ENCODE data around the gene ADNP. TPM values are rescaled to one million over a fixed set of nuclear protein-coding genes. Genes with fewer than 3 reads are reported as not detected.

ADNP gene
- total and polyA plus RNA-seq, 2 of the 13 experiments (the other 11 are each of a cell fraction or from before 2014, with no cell fraction given), result 21.0 to 21.5 TPM

DNA sequence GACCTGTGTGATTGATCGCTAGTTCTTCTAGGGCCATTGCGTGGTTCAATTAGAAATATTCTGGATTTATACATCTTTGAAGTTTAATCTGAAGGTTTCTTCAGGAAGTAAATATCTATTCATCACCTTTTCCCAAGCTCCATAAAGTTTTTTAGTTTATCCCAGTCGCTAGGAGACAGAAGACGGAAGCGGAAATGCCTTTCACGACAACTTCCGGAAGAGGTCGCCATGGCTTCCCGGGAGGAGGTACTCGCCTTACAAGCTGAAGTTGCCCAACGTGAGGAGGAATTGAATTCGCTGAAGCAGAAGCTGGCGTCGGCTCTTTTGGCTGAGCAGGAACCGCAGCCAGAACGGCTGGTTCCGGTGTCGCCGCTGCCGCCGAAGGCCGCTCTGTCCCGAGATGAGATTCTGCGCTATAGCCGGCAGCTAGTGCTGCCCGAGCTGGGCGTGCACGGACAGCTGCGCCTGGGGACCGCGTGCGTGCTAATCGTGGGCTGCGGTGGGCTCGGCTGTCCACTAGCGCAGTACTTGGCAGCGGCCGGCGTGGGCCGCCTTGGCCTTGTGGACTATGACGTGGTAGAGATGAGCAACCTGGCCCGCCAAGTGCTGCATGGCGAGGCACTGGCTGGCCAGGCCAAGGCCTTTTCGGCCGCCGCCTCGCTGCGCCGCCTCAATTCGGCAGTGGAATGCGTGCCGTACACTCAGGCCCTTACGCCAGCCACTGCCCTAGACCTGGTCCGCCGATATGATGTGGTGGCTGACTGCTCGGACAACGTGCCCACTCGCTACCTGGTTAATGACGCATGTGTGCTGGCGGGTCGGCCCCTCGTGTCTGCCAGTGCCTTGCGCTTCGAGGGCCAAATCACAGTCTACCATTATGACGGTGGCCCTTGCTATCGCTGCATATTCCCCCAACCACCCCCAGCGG is 27.6 kb upstream of the ADNP start, which contains the start of gene MOCS3 (continued):
- TF ChIP-seq, protein P1, sequence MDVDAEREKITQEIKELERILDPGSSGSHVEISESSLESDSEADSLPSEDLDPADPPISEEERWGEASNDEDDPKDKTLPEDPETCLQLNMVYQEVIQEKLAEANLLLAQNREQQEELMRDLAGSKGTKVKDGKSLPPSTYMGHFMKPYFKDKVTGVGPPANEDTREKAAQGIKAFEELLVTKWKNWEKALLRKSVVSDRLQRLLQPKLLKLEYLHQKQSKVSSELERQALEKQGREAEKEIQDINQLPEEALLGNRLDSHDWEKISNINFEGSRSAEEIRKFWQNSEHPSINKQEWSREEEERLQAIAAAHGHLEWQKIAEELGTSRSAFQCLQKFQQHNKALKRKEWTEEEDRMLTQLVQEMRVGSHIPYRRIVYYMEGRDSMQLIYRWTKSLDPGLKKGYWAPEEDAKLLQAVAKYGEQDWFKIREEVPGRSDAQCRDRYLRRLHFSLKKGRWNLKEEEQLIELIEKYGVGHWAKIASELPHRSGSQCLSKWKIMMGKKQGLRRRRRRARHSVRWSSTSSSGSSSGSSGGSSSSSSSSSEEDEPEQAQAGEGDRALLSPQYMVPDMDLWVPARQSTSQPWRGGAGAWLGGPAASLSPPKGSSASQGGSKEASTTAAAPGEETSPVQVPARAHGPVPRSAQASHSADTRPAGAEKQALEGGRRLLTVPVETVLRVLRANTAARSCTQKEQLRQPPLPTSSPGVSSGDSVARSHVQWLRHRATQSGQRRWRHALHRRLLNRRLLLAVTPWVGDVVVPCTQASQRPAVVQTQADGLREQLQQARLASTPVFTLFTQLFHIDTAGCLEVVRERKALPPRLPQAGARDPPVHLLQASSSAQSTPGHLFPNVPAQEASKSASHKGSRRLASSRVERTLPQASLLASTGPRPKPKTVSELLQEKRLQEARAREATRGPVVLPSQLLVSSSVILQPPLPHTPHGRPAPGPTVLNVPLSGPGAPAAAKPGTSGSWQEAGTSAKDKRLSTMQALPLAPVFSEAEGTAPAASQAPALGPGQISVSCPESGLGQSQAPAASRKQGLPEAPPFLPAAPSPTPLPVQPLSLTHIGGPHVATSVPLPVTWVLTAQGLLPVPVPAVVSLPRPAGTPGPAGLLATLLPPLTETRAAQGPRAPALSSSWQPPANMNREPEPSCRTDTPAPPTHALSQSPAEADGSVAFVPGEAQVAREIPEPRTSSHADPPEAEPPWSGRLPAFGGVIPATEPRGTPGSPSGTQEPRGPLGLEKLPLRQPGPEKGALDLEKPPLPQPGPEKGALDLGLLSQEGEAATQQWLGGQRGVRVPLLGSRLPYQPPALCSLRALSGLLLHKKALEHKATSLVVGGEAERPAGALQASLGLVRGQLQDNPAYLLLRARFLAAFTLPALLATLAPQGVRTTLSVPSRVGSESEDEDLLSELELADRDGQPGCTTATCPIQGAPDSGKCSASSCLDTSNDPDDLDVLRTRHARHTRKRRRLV (CRISPR knock-in tag; IDR thresholded peaks at IDR 0.05), result peak; percentile 81; the same call in 1 of the 2 replicates
- TF ChIP-seq GABPB1 (CRISPR knock-in tag; IDR thresholded peaks at IDR 0.05) (peak; percentile 95), YY1 (IDR thresholded peaks at IDR 0.05; ENCODE audit: insufficient read depth, insufficient replicate concordance, low read depth, low read length) (peak; percentile 88), ZNF253 (CRISPR knock-in tag; IDR thresholded peaks at IDR 0.05; ENCODE audit: borderline replicate concordance) (no peak), HMG20A (CRISPR knock-in tag; IDR thresholded peaks at IDR 0.05; ENCODE audit: borderline replicate concordance) (no peak), CBFB (CRISPR knock-in tag; IDR thresholded peaks at IDR 0.05) (no peak; the same call in 1 of the 2 replicates), ZNF709 (CRISPR knock-in tag; IDR thresholded peaks at IDR 0.05) (no peak), ZBTB7B (CRISPR knock-in tag; IDR thresholded peaks at IDR 0.05) (no peak), RXRA (CRISPR knock-in tag; IDR thresholded peaks at IDR 0.05) (peak; percentile 58; the same call in 1 of the 2 replicates), ZMYM4 (CRISPR knock-in tag; IDR thresholded peaks at IDR 0.05) (peak; percentile 39), BRCA1 (CRISPR knock-in tag; IDR thresholded peaks at IDR 0.05) (peak; percentile 82), GTF3A (CRISPR knock-in tag; conservative IDR thresholded peaks at IDR 0.05) (peak; percentile 80; the same call in 1 of the 2 replicates), HOXA9 (CRISPR knock-in tag; IDR thresholded peaks at IDR 0.05; ENCODE audit: borderline replicate concordance) (peak; percentile 80)
- TF ChIP-seq, protein P2, sequence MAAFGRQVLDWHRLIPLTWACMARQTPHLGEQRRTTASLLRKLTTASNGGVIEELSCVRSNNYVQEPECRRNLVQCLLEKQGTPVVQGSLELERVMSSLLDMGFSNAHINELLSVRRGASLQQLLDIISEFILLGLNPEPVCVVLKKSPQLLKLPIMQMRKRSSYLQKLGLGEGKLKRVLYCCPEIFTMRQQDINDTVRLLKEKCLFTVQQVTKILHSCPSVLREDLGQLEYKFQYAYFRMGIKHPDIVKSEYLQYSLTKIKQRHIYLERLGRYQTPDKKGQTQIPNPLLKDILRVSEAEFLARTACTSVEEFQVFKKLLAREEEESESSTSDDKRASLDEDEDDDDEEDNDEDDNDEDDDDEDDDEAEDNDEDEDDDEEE (CRISPR knock-in tag; IDR thresholded peaks at IDR 0.05), result no peak
- TF ChIP-seq, protein P3, sequence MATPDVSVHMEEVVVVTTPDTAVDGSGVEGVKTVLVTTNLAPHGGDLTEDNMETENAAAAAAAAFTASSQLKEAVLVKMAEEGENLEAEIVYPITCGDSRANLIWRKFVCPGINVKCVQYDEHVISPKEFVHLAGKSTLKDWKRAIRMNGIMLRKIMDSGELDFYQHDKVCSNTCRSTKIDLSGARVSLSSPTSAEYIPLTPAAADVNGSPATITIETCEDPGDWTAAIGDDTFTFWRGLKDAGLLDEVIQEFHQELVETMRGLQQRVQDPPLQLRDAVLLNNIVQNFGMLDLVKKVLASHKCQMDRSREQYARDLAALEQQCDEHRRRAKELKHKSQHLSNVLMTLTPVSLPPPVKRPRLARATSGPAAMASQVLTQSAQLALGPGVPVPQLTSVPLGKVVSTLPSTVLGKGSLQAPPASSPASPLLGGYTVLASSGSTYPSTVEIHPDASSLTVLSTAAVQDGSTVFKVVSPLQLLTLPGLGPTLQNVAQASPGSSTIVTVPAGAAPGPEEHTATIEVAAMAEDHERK (CRISPR knock-in tag; IDR thresholded peaks at IDR 0.05; ENCODE audit: low read depth), result no peak
- TF ChIP-seq, protein P4, sequence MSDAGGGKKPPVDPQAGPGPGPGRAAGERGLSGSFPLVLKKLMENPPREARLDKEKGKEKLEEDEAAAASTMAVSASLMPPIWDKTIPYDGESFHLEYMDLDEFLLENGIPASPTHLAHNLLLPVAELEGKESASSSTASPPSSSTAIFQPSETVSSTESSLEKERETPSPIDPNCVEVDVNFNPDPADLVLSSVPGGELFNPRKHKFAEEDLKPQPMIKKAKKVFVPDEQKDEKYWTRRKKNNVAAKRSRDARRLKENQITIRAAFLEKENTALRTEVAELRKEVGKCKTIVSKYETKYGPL (CRISPR knock-in tag; IDR thresholded peaks at IDR 0.05), result 0 out of 2 replicates have a peak, but pooled peaks have one; percentile 63
- TF ChIP-seq, protein P5, sequence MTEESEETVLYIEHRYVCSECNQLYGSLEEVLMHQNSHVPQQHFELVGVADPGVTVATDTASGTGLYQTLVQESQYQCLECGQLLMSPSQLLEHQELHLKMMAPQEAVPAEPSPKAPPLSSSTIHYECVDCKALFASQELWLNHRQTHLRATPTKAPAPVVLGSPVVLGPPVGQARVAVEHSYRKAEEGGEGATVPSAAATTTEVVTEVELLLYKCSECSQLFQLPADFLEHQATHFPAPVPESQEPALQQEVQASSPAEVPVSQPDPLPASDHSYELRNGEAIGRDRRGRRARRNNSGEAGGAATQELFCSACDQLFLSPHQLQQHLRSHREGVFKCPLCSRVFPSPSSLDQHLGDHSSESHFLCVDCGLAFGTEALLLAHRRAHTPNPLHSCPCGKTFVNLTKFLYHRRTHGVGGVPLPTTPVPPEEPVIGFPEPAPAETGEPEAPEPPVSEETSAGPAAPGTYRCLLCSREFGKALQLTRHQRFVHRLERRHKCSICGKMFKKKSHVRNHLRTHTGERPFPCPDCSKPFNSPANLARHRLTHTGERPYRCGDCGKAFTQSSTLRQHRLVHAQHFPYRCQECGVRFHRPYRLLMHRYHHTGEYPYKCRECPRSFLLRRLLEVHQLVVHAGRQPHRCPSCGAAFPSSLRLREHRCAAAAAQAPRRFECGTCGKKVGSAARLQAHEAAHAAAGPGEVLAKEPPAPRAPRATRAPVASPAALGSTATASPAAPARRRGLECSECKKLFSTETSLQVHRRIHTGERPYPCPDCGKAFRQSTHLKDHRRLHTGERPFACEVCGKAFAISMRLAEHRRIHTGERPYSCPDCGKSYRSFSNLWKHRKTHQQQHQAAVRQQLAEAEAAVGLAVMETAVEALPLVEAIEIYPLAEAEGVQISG (CRISPR knock-in tag; IDR thresholded peaks at IDR 0.05), result peak; percentile 93

Measured in HepG2 (cell line).